Ovary (tissue), 3 donors: Measurements from ENCODE around the gene ILDR2.

Experiments used
- CTCF ChIP-seq, 3 donors: fragments of 450-650 bp in 2 of 3; fragments of 200-600 bp in 1 of 3; IDR thresholded peaks; one replicate each; pipeline versions ENCODE4 v1.5.1 to v1.8.0; 2016 to 2022; ENCODE audit warnings: antibody characterized with exemption in 3 of 3, mild to moderate bottlenecking in 1 of 3
- EP300 ChIP-seq: sonication (generic); formaldehyde crosslinking; IDR thresholded peaks from one replicate; pipeline ENCODE4 v1.6.1; 2017; ENCODE audit warnings: antibody characterized with exemption
- POLR2A ChIP-seq: fragments of 450-650 bp; IDR thresholded peaks from one replicate; pipeline ENCODE4 v1.6.1; 2017; ENCODE audit warnings: antibody characterized with exemption, mild to moderate bottlenecking, moderate library complexity
- donor health status: DM: no; HTN: no; CAD: no.

- TF ChIP-seq CTCF (IDR thresholded peaks at IDR 0.05): no peak
- TF ChIP-seq POLR2A: no peak
- TF ChIP-seq EP300: no peak
Observed at GRCh38 chr1:166988974-166989515, 13.7 kb upstream of the ILDR2 start, which contains the start of gene MAEL.
